IgD-negative memory B cell (primary cell): Measurements from ENCODE around the gene FRMD4A. TPM values are rescaled to one million over a fixed set of nuclear protein-coding genes. Genes with fewer than 3 reads are reported as not detected.

Experiments
- H3K27ac Mint-ChIP-seq, 3 donors: one replicate each; pipeline ENCODE4 v1.8.0; 2020 to 2022; ENCODE audit warnings: mild to moderate bottlenecking in 3 of 3, mixed read lengths in 3 of 3, moderate library complexity in 1 of 3
- H3K27me3 Mint-ChIP-seq: one replicate; pipeline ENCODE4 v1.8.0; 2021; ENCODE audit warnings: mixed read lengths
- H3K36me3 Mint-ChIP-seq: one replicate; pipeline ENCODE4 v1.8.0; 2020; ENCODE audit warnings: mild to moderate bottlenecking, mixed read lengths
- H3K4me1 Mint-ChIP-seq, 3 donors: one replicate each; pipeline ENCODE4 v1.8.0; 2020 to 2022; ENCODE audit warnings: mixed read lengths in 3 of 3, mild to moderate bottlenecking in 1 of 3
- H3K4me3 Mint-ChIP-seq, 4 donors: one replicate each; pipeline ENCODE4 v1.8.0; 2020 to 2022; ENCODE audit warnings: mild to moderate bottlenecking in 4 of 4, mixed read lengths in 4 of 4, moderate library complexity in 3 of 4
- H3K9me3 Mint-ChIP-seq, 3 donors: one replicate each; pipeline ENCODE4 v1.8.0; 2020 to 2021; ENCODE audit warnings: mixed read lengths in 3 of 3, mild to moderate bottlenecking in 1 of 3
- polyA plus RNA-seq: library from polyadenylated mRNA; unstranded; fragments of 300-500 nt; fragmentation: Illumina TruSeq; gene quantifications from one replicate; pipeline ENCODE4 v1.2.3, GENCODE V29; 2021

The FRMD4A gene
- polyA plus RNA-seq, 1 donor from 2014 or later = 1.7 TPM

- peaks cover 12% of the 10 kb centered on the region for H3K27me3 Mint-ChIP-seq
- H3K4me1 Mint-ChIP-seq = peaks cover 6 to 15% (median 10%) of the 10 kb centered on the region in 3 donors
- no peaks in the 10 kb centered on the region for H3K36me3 Mint-ChIP-seq
- peak overlapping the region in 2 of 4 donors; percentile 29 to 63 for H3K4me3 Mint-ChIP-seq
- peaks cover 0 to 3% (median 0%) of the 10 kb centered on the region in 3 donors for H3K9me3 Mint-ChIP-seq
- H3K27ac Mint-ChIP-seq = no peak overlapping the region
Observed at GRCh38 chr10:13706604-13707003, 624.1 kb downstream of the FRMD4A start.

- Mint-ChIP-seq H3K4me1 (peaks cover 6 to 15% (median 10%) of the 10 kb centered on the region in 3 donors), H3K27me3 (peaks cover 12% of the 10 kb centered on the region), H3K4me3 (peak overlapping the region in 1 of 4 donors; percentile 40), H3K27ac (no peak overlapping the region), H3K9me3 (peaks cover 0 to 3% (median 0%) of the 10 kb centered on the region in 3 donors), H3K36me3 (no peaks in the 10 kb centered on the region)
Observed at GRCh38 chr10:13706175-13706574, 624.5 kb downstream of the FRMD4A start.

DNA sequence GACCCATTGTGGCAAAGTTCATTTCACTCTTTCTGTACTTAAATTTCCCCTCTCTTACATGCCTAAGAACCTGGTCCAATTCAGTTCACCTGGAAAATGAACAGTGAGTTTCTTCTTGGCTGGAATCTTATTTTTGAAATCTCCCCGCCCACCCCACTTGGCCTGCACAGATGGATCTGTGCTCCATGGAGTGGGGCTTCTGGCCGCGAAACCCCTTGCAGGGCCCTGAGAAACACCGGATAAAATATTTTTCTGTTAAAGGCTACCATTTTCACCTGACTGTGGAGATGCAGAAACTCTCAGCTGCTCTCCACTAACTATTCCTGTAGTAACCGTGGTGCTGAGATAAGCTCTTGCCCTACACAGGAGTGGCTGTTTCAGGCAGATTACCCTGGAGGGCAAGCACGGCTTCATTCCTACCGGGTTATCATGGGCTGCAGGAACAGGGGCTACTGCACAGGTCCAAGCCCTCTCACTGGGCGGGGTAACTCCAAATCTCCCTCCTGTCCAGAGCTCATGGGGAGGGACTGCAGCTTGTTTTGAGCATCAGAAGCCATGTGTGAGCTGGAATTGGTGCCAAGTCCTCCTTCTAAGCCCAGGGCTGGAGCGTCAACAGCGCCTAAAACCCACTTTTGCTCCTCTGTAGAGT is 625.1 kb downstream of the FRMD4A start:
- Mint-ChIP-seq H3K9me3 (peaks cover 0 to 3% (median 0%) of the 10 kb centered on the region in 3 donors), H3K27ac (no peak overlapping the region), H3K4me3 (peak overlapping the region in 2 of 4 donors; percentile 33 to 40), H3K36me3 (no peaks in the 10 kb centered on the region), H3K4me1 (peaks cover 3 to 15% (median 10%) of the 10 kb centered on the region in 3 donors), H3K27me3 (peaks cover 12% of the 10 kb centered on the region)

GRCh38 chr10:13704964-13705363 is 625.8 kb downstream of the FRMD4A start:
- Mint-ChIP-seq H3K9me3 (peaks cover 0 to 3% (median 0%) of the 10 kb centered on the region in 3 donors), H3K27ac (no peak overlapping the region), H3K4me3 (no peak overlapping the region), H3K4me1 (peaks cover 3 to 15% (median 10%) of the 10 kb centered on the region in 3 donors), H3K27me3 (peaks cover 12% of the 10 kb centered on the region), H3K36me3 (no peaks in the 10 kb centered on the region)

DNA sequence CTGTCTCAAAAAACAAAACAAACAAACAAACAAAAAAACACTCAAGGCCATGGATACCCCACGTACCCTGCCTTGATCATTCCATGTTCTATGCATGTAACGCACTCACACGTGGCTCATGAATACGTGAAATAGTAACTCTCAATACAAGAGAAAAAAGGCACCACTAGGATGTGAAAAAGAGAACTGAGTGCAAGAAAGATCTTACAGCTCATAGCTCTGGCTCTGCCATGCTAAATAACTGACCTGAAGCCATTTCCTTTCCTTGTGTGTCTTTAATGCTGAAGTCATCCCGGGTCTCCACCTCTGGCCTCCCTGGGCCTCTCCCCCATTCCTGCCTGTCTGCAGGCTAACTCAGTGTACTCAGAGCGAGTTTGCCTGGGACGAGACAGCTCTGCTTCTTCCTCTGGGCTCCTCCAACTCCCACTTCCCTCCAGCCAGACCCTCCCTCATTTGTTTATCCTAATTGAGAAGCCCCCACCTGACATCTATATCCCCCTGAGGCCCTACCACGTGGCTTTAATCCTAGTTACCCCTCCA is 626.7 kb downstream of the FRMD4A start:
- Mint-ChIP-seq H3K4me1 (peaks cover 3 to 15% (median 10%) of the 10 kb centered on the region in 3 donors), H3K9me3 (peaks cover 0 to 3% (median 0%) of the 10 kb centered on the region in 3 donors), H3K27ac (no peak overlapping the region), H3K4me3 (no peak overlapping the region), H3K36me3 (no peaks in the 10 kb centered on the region), H3K27me3 (peaks cover 12% of the 10 kb centered on the region)

DNA sequence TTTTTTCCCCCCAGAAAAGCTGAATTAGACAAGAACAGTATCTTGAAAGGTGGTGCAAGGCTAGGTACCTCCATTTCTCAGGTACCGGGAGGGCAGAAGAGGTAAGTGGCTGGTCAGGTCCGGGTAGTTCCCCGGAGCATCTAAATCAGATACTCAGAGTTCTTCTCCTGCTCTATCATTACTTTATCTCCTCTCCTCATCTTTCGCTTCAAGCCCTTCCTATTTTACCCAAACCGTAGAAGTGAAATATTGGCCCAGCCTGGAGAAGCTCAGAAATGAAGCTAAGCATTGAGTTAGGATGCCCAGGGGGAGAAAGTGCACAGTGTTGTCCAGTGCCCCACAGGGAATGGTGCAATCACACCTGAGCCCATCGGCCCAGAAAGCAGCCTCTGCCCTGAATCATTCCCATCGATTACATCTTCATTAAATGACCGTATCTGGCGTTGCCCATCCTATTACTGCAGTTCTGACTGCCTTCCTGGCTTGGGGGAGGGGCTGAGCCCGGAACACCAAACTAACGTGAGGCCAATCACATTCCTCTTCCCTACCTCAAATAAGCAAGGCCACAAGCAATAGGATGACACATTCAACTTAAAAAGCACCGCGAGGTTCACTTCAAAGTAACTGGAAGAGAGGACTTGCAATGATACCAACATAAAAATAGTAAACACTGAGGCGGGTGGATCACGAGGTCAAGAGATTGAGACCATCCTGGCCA is 627.5 kb downstream of the FRMD4A start:
- H3K4me1 Mint-ChIP-seq = peaks cover 3 to 14% (median 7%) of the 10 kb centered on the region in 3 donors
- no peak overlapping the region for H3K27ac Mint-ChIP-seq
- peaks cover 0 to 3% (median 0%) of the 10 kb centered on the region in 3 donors for H3K9me3 Mint-ChIP-seq
- H3K4me3 Mint-ChIP-seq = no peak overlapping the region
- peaks cover 12% of the 10 kb centered on the region for H3K27me3 Mint-ChIP-seq
- no peaks in the 10 kb centered on the region for H3K36me3 Mint-ChIP-seq

- H3K27me3 Mint-ChIP-seq = no peaks in the 10 kb centered on the region
- H3K9me3 Mint-ChIP-seq = peaks cover 0 to 3% (median 0%) of the 10 kb centered on the region in 3 donors
- H3K4me1 Mint-ChIP-seq = peaks cover 0 to 2% (median 0%) of the 10 kb centered on the region in 3 donors
- H3K27ac Mint-ChIP-seq = no peak overlapping the region
- no peak overlapping the region for H3K4me3 Mint-ChIP-seq
- H3K36me3 Mint-ChIP-seq = no peaks in the 10 kb centered on the region
Observed at GRCh38 chr10:13701157-13701919, 629.4 kb downstream of the FRMD4A start.

DNA sequence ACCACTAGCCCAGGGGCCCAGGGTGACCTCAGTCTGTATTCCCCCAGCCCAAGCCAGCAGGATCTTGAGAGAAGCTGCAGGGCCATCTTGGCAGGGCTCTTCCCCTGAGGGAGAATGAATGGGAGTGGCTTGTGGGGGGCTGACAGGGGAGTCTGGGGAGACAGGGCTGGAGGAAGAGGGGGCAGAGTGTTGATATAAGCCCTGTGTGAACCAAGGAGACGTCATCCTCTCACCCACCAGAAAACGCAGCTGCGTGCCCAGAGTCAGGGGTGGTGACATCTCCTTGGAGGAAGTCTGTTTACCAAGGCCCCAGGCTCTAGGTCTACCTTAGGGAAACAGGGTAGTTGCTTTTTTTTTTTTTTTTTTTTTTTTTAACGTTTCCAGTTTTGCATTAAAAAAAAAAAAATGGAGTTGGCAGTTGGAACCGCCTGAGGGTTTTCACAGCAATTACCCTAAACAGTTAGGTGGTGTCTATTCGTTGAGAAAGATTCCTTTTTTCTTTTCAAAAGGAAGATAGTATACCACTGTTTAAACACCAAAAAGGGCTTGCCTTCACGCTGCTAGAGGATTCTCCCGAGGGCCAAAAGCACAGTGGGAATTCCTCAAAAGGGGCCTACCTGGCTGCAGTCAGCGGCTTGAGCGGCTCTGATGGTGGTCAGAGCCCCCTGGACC is 630.1 kb downstream of the FRMD4A start:
- Mint-ChIP-seq H3K4me1 (peaks cover 0 to 2% (median 0%) of the 10 kb centered on the region in 3 donors), H3K9me3 (peaks cover 0 to 3% (median 0%) of the 10 kb centered on the region in 3 donors), H3K36me3 (no peaks in the 10 kb centered on the region), H3K4me3 (no peak overlapping the region), H3K27ac (no peak overlapping the region), H3K27me3 (no peaks in the 10 kb centered on the region)

GRCh38 chr10:13699216-13699615 is 631.5 kb downstream of the FRMD4A start:
- Mint-ChIP-seq H3K36me3 (no peaks in the 10 kb centered on the region), H3K9me3 (peaks cover 0 to 3% (median 0%) of the 10 kb centered on the region in 3 donors), H3K4me3 (no peak overlapping the region), H3K27ac (no peak overlapping the region), H3K4me1 (peaks cover 0 to 2% (median 0%) of the 10 kb centered on the region in 3 donors), H3K27me3 (no peaks in the 10 kb centered on the region)

DNA sequence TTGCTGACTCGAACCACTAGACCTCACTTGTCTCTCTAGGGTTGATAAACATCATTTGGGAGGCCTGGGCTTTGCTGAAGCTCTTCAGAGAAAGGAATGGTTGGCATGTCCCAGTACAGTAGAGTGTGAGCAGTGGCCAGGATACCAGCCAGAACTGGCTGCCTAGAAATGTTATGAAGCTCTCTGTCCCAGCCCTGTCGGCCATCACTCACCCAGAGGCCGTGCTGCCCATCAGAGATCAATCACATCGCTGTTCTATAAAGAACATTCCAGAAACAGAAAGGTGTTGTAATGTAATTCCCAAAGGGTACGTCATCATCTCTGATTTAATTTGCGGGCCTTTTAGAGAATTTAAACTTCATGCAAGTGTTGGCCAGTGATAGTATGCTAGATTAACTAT is 632.5 kb downstream of the FRMD4A start:
- H3K27ac Mint-ChIP-seq = no peak overlapping the region
- H3K4me3 Mint-ChIP-seq = no peak overlapping the region
- H3K36me3 Mint-ChIP-seq = no peaks in the 10 kb centered on the region
- H3K9me3 Mint-ChIP-seq = no peaks in the 10 kb centered on the region
- H3K4me1 Mint-ChIP-seq = no peaks in the 10 kb centered on the region
- H3K27me3 Mint-ChIP-seq = no peaks in the 10 kb centered on the region

DNA sequence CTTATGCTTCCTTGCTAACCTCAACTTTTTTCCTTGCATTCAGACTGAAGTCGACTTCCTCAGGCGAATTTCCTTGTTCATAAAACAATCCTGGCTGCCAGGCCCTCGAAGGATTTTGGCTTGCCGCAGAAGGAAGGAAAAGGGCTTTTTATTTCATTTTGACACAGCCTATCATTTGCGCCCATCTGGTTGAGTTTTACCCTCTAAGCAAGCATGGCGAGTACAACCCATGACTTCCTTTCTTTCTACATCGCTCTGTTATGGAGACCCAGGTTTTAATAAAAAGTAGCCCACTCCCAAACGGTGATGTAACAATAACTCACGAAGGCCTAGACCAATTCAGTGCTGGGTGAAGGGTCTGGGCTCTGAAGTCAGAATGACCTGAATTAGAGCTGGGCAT is 634.7 kb downstream of the FRMD4A start:
- Mint-ChIP-seq H3K27ac (no peak overlapping the region), H3K27me3 (no peaks in the 10 kb centered on the region), H3K36me3 (no peaks in the 10 kb centered on the region), H3K4me3 (no peak overlapping the region), H3K4me1 (no peaks in the 10 kb centered on the region), H3K9me3 (no peaks in the 10 kb centered on the region)

- Mint-ChIP-seq H3K27me3 (no peaks in the 10 kb centered on the region), H3K4me1 (no peaks in the 10 kb centered on the region), H3K9me3 (no peaks in the 10 kb centered on the region), H3K36me3 (no peaks in the 10 kb centered on the region), H3K27ac (no peak overlapping the region), H3K4me3 (no peak overlapping the region)
Observed at GRCh38 chr10:13695588-13695987, 635.1 kb downstream of the FRMD4A start.

- Mint-ChIP-seq H3K36me3 (no peaks in the 10 kb centered on the region), H3K9me3 (no peaks in the 10 kb centered on the region), H3K27me3 (no peaks in the 10 kb centered on the region), H3K4me3 (peak overlapping the region in 1 of 4 donors; percentile 12), H3K4me1 (no peaks in the 10 kb centered on the region), H3K27ac (no peak overlapping the region)
Observed at GRCh38 chr10:13693783-13694700, 636.7 kb downstream of the FRMD4A start.
